H9 (cell line): ENCODE results near the gene CEACAM6. TPM values are rescaled to one million over a fixed set of nuclear protein-coding genes. Genes with fewer than 3 reads are reported as not detected.
A peak's percentile ranks its signal among the peaks of the same experiment; 100 is the strongest.

Experiments used
- DNase-seq: peaks from one replicate; pipeline ENCODE4 v3.0.0-alpha.2; 2017
- H2AFZ ChIP-seq: one replicate; pipeline ENCODE4 v1.6.1; 2013; ENCODE audit warnings: mild to moderate bottlenecking, low read length, control low read depth, moderate library complexity
- H2AK5ac ChIP-seq: 2 replicates; pipeline ENCODE4 v1.6.1; 2013; ENCODE audit warnings: low read length, control low read depth, mixed read lengths; ENCODE audit not compliant: insufficient read length
- H2BK120ac ChIP-seq: one replicate; pipeline ENCODE4 v1.6.1; 2013; ENCODE audit warnings: low read depth, mild to moderate bottlenecking, low read length, control low read depth, inconsistent platforms; ENCODE audit not compliant: poor library complexity, severe bottlenecking
- H2BK12ac ChIP-seq: 2 replicates; pipeline ENCODE4 v1.6.1; 2013; ENCODE audit warnings: low read length, control low read depth, mixed read lengths, low read depth; ENCODE audit not compliant: insufficient read length
- H2BK15ac ChIP-seq: 2 replicates; pipeline ENCODE4 v1.6.1; 2013; ENCODE audit warnings: low read depth, low read length, control low read depth
- H2BK20ac ChIP-seq: one replicate; pipeline ENCODE4 v1.6.1; 2013; ENCODE audit warnings: low read depth, mild to moderate bottlenecking, low read length, control low read depth, inconsistent platforms; ENCODE audit not compliant: poor library complexity, severe bottlenecking
- H2BK5ac ChIP-seq: 2 replicates; pipeline ENCODE4 v1.6.1; 2013; ENCODE audit warnings: low read length, control low read depth, mixed read lengths; ENCODE audit not compliant: insufficient read length
- H3K14ac ChIP-seq: 2 replicates; pipeline ENCODE4 v1.6.1; 2013; ENCODE audit warnings: low read length, control low read depth; ENCODE audit not compliant: insufficient read depth
- H3K18ac ChIP-seq: 2 replicates; pipeline ENCODE4 v1.6.1; 2013; ENCODE audit warnings: low read depth, mild to moderate bottlenecking, mixed read lengths, low read length, control low read depth; ENCODE audit not compliant: insufficient read length
- H3K23ac ChIP-seq: 2 replicates; pipeline ENCODE4 v1.6.1; 2013; ENCODE audit warnings: low read length, control low read depth, mixed read lengths, low read depth; ENCODE audit not compliant: insufficient read length
- H3K23me2 ChIP-seq: 2 replicates; pipeline ENCODE4 v1.6.1; 2013; ENCODE audit warnings: low read depth, mild to moderate bottlenecking, mixed read lengths, low read length, control low read depth; ENCODE audit not compliant: insufficient read length, poor library complexity, severe bottlenecking
- H3K27ac ChIP-seq: 2 replicates; pipeline ENCODE4 v1.5.1; 2013; ENCODE audit warnings: low read length, control low read depth, mixed read lengths, low read depth; ENCODE audit not compliant: insufficient read length
- H3K27me3 ChIP-seq: 2 replicates; pipeline ENCODE4 v1.6.1; 2013; ENCODE audit warnings: low read length, control low read depth, inconsistent platforms; ENCODE audit not compliant: insufficient read depth
- H3K4ac ChIP-seq: 2 replicates; pipeline ENCODE4 v1.6.1; 2013; ENCODE audit warnings: low read depth, mild to moderate bottlenecking, control low read depth, inconsistent platforms, low read length, moderate library complexity
- H3K4me1 ChIP-seq: 2 replicates; pipeline ENCODE4 v1.6.1; 2013; ENCODE audit warnings: low read length, control low read depth, inconsistent platforms; ENCODE audit not compliant: insufficient read depth
- H3K4me2 ChIP-seq: 2 replicates; pipeline ENCODE4 v1.6.1; 2013; ENCODE audit warnings: low read length, control low read depth, mixed read lengths; ENCODE audit not compliant: insufficient read length, insufficient read depth
- H3K56ac ChIP-seq: 2 replicates; pipeline ENCODE4 v1.6.1; 2013; ENCODE audit warnings: low read depth, mild to moderate bottlenecking, mixed read lengths, low read length, control low read depth; ENCODE audit not compliant: insufficient read length
- H3K79me1 ChIP-seq: 2 replicates; pipeline ENCODE4 v1.6.1; 2013; ENCODE audit warnings: low read depth, mild to moderate bottlenecking, moderate library complexity, low read length, control low read depth, inconsistent platforms; ENCODE audit not compliant: insufficient read depth, poor library complexity, severe bottlenecking
- H3K79me2 ChIP-seq: 2 replicates; pipeline ENCODE4 v1.6.1; 2013; ENCODE audit warnings: low read length, control low read depth, inconsistent platforms; ENCODE audit not compliant: insufficient read depth
- H3K9ac ChIP-seq: 2 replicates; pipeline ENCODE4 v1.6.1; 2013; ENCODE audit warnings: low read length, control low read depth, mixed read lengths; ENCODE audit not compliant: insufficient read length; ENCODE audit errors: extremely low read depth
- H3K9me3 ChIP-seq: one replicate; pipeline ENCODE4 v1.6.1; 2013; ENCODE audit warnings: low read depth, low read length, inconsistent platforms; ENCODE audit not compliant: control insufficient read depth
- H3T11ph ChIP-seq: one replicate; pipeline ENCODE4 v1.6.1; 2013; ENCODE audit warnings: mild to moderate bottlenecking, low read length, control low read depth, inconsistent platforms
- H4K20me1 ChIP-seq: one replicate; pipeline ENCODE4 v1.6.1; 2013; ENCODE audit not compliant: control insufficient read depth, insufficient read length, insufficient read depth
- H4K5ac ChIP-seq: 2 replicates; pipeline ENCODE4 v1.6.1; 2013; ENCODE audit warnings: low read depth, mild to moderate bottlenecking, mixed read lengths, low read length, control low read depth; ENCODE audit not compliant: insufficient read length
- H4K8ac ChIP-seq: replicated peaks from 2 replicates; pipeline ENCODE4 v1.6.1; 2013; ENCODE audit warnings: low read length, control low read depth, mixed read lengths, low read depth; ENCODE audit not compliant: insufficient read length
- H4K91ac ChIP-seq: 2 replicates; pipeline ENCODE4 v1.6.1; 2013; ENCODE audit warnings: low read depth, mild to moderate bottlenecking, moderate library complexity, mixed read lengths, low read length, control low read depth; ENCODE audit not compliant: insufficient read length
- H3K27ac Mint-ChIP-seq, 3 experiments: 2 replicates in 2 of 3; 3 replicates in 1 of 3; pipeline ENCODE4 v1.8.0; 2020 to 2021; ENCODE audit warnings: mixed read lengths in 3 of 3, mild to moderate bottlenecking in 1 of 3, moderate library complexity in 1 of 3
- H3K27me3 Mint-ChIP-seq: 2 replicates; pipeline ENCODE4 v1.8.0; 2021; ENCODE audit warnings: low read depth, mild to moderate bottlenecking, moderate library complexity, mixed read lengths
- H3K36me3 Mint-ChIP-seq, 3 experiments: 2 replicates in 2 of 3; 3 replicates in 1 of 3; pipeline ENCODE4 v1.8.0; 2020 to 2021; ENCODE audit warnings: low read depth in 3 of 3, mixed read lengths in 3 of 3; ENCODE audit not compliant: insufficient read depth in 1 of 3
- H3K4me1 Mint-ChIP-seq, 2 experiments: 2 replicates each; pipeline ENCODE4 v1.8.0; 2020; ENCODE audit warnings: mixed read lengths in 2 of 2
- H3K4me3 Mint-ChIP-seq, 2 experiments: 2 replicates in 1 of 2; 3 replicates in 1 of 2; pipeline ENCODE4 v1.8.0; 2020 to 2021; ENCODE audit warnings: mild to moderate bottlenecking in 2 of 2, mixed read lengths in 2 of 2, moderate library complexity in 1 of 2
- H3K9me3 Mint-ChIP-seq, 2 experiments: 2 replicates in 1 of 2; 3 replicates in 1 of 2; pipeline ENCODE4 v1.8.0; 2020; ENCODE audit warnings: mild to moderate bottlenecking in 2 of 2, mixed read lengths in 2 of 2, moderate library complexity in 1 of 2
- WGBS: extraction: QIAGEN DNeasy Blood & Tissue Kit; methylation state at CpG from one replicate; pipeline ENCODE4 v1.1.7; 2013; ENCODE audit warnings: missing lambda C conversion rate, low lambda C conversion rate, mixed read lengths; ENCODE audit not compliant: insufficient read length; ENCODE audit errors: extremely low coverage; 5-methylcytosine and 5-hydroxymethylcytosine counted together
- total RNA-seq: library from RNA; stranded (reverse); gene quantifications from 2 replicates; pipeline ENCODE4 v1.2.1, GENCODE V29; 2021
- TF ChIP-seq, protein P1 (sequence below): fragments of 200-600 bp; sonication (generic); conservative IDR thresholded peaks from 3 replicates; pipeline ENCODE4 v1.8.0; 2021; ENCODE audit warnings: antibody characterized with exemption, mild to moderate bottlenecking

The CEACAM6 gene
- total RNA-seq, 1 experiment from 2014 or later, result not detected

DNA sequence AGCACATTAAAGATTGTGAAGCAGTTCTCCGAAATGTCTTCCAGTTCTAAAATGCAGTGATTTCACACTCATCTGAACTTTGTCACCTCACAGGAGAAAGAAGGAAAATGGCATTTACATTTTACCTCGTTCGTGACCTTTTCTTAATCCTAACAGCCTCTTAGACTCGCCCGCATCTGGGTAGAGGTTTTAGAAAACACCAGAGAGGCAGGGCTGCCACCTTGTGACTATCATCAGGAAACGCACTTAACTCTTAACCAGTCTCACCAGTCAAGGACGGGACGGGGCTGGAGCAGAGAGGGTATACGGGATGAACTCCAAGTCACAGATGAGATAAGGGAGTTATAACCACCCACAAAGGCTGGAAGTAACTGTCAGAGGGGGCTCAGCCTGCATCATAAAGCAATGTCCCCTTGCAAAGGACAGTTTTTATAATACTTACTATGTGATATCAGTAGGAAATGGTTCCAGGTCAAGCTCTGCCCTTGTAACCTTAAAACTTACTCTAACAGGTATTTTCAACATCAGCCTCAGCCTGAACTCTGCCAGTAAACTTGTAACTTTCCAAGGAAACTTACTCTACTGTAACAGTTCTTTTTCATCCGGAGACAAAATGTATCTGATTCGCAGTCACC, 8.6 kb upstream of the CEACAM6 start:
- H3K27ac ChIP-seq, result no peak overlapping the region

More for the DNA sequence above, 8.6 kb upstream of the CEACAM6 start:
- H2AK5ac ChIP-seq, result no peak overlapping the region
- H3K4me1 ChIP-seq, result no peaks in the 10 kb centered on the region
- H3K18ac ChIP-seq, result no peak overlapping the region
- no peaks in the 10 kb centered on the region for H3K79me1 ChIP-seq
- no peaks in the 10 kb centered on the region for H4K20me1 ChIP-seq
- no peak overlapping the region for H4K5ac ChIP-seq
- H2BK15ac ChIP-seq, result no peak overlapping the region
- no peak overlapping the region for H2BK12ac ChIP-seq
- H3K9ac ChIP-seq, result no peak overlapping the region
- H2AFZ ChIP-seq, result no peak overlapping the region
- peak; percentile 64 for DNase-seq
- Mint-ChIP-seq H3K27me3 (peaks cover 4% of the 10 kb centered on the region), H3K4me3 (no peak overlapping the region), H3K9me3 (peaks cover 45 to 85% of the 10 kb centered on the region in 2 experiments), H3K4me1 (no peaks in the 10 kb centered on the region), H3K36me3 (peaks cover 0 to 10% (median 0%) of the 10 kb centered on the region in 3 experiments; a peak in 2 of 7 replicates), H3K27ac (no peak overlapping the region)
- no peak overlapping the region for H2BK20ac ChIP-seq
- H3K56ac ChIP-seq, result no peak overlapping the region
- WGBS, result no CpG with 5 or more reads among the region's 11 CpGs
- no peaks in the 10 kb centered on the region for H3K9me3 ChIP-seq
- H3K23ac ChIP-seq, result no peak overlapping the region
- TF ChIP-seq, protein P1, sequence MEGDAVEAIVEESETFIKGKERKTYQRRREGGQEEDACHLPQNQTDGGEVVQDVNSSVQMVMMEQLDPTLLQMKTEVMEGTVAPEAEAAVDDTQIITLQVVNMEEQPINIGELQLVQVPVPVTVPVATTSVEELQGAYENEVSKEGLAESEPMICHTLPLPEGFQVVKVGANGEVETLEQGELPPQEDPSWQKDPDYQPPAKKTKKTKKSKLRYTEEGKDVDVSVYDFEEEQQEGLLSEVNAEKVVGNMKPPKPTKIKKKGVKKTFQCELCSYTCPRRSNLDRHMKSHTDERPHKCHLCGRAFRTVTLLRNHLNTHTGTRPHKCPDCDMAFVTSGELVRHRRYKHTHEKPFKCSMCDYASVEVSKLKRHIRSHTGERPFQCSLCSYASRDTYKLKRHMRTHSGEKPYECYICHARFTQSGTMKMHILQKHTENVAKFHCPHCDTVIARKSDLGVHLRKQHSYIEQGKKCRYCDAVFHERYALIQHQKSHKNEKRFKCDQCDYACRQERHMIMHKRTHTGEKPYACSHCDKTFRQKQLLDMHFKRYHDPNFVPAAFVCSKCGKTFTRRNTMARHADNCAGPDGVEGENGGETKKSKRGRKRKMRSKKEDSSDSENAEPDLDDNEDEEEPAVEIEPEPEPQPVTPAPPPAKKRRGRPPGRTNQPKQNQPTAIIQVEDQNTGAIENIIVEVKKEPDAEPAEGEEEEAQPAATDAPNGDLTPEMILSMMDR, result no peak; the same call in 1 of the 3 replicates
- no peaks in the 10 kb centered on the region for H3K23me2 ChIP-seq
- H3K27me3 ChIP-seq, result no peaks in the 10 kb centered on the region; the same call in 1 of the 2 replicates
- no peak overlapping the region for H3K4me2 ChIP-seq
- H3T11ph ChIP-seq, result no peak overlapping the region
- H4K8ac ChIP-seq, result no peak overlapping the region
- H3K4ac ChIP-seq, result no peak overlapping the region
- H2BK5ac ChIP-seq, result no peak overlapping the region
- H3K79me2 ChIP-seq, result no peaks in the 10 kb centered on the region
- no peak overlapping the region for H4K91ac ChIP-seq
- no peak overlapping the region for H2BK120ac ChIP-seq
- H3K14ac ChIP-seq, result no peak overlapping the region
